ENCODE measurements around the gene RTP3.

DNA sequence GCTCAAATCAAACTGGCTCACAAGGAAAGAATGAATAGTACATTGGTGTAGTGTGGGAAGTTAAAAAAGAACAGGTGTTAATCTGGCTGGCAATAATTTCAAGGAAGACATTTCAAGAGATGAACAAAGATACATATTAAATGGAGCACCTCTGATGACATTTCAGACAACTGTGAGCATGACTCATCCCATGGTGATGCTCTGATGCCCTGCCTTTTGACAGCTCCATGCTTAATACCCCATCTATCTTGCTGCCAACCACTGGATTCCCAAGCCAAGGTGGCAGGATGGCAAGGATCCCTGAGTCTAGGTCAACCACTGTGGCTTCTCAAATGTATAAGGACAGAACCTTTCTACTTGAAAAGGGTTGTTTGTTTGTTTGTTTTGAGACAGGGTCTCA, 39.0 kb downstream of the RTP3 start:
- no peak for TF ChIP-seq CTCF (IDR thresholded peaks at IDR 0.05; ENCODE audit: poor library complexity, severe bottlenecking)
- TF ChIP-seq EZH2 (IDR thresholded peaks at IDR 0.05; ENCODE audit: borderline replicate concordance, insufficient read depth, low read length, poor library complexity, severe bottlenecking): no peak
- no peak for TF ChIP-seq MXI1 (conservative IDR thresholded peaks at IDR 0.05; ENCODE audit: poor library complexity, severe bottlenecking)
- TF ChIP-seq RAD21 (conservative IDR thresholded peaks at IDR 0.05): no peak
- TF ChIP-seq POLR2AphosphoS5 (IDR thresholded peaks at IDR 0.05): no peak
- TF ChIP-seq TAF1 (IDR thresholded peaks at IDR 0.05; ENCODE audit: low read depth): no peak
- TF ChIP-seq, protein P1, sequence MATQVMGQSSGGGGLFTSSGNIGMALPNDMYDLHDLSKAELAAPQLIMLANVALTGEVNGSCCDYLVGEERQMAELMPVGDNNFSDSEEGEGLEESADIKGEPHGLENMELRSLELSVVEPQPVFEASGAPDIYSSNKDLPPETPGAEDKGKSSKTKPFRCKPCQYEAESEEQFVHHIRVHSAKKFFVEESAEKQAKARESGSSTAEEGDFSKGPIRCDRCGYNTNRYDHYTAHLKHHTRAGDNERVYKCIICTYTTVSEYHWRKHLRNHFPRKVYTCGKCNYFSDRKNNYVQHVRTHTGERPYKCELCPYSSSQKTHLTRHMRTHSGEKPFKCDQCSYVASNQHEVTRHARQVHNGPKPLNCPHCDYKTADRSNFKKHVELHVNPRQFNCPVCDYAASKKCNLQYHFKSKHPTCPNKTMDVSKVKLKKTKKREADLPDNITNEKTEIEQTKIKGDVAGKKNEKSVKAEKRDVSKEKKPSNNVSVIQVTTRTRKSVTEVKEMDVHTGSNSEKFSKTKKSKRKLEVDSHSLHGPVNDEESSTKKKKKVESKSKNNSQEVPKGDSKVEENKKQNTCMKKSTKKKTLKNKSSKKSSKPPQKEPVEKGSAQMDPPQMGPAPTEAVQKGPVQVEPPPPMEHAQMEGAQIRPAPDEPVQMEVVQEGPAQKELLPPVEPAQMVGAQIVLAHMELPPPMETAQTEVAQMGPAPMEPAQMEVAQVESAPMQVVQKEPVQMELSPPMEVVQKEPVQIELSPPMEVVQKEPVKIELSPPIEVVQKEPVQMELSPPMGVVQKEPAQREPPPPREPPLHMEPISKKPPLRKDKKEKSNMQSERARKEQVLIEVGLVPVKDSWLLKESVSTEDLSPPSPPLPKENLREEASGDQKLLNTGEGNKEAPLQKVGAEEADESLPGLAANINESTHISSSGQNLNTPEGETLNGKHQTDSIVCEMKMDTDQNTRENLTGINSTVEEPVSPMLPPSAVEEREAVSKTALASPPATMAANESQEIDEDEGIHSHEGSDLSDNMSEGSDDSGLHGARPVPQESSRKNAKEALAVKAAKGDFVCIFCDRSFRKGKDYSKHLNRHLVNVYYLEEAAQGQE (IDR thresholded peaks at IDR 0.05; ENCODE audit: borderline replicate concordance): no peak

Data from neural cell (in vitro differentiated cells).